Mesendoderm (in vitro differentiated cells): ENCODE measurements around the gene CHST13.

Source experiments
- DNase-seq: peaks from one replicate; pipeline ENCODE4 v3.0.0; 2013
- H2AK5ac ChIP-seq: 2 replicates; pipeline ENCODE4 v1.6.1; 2013; ENCODE audit warnings: low read length, inconsistent platforms
- H2BK120ac ChIP-seq: 2 replicates; pipeline ENCODE4 v1.6.1; 2013; ENCODE audit warnings: low read depth, mild to moderate bottlenecking, low read length, moderate library complexity, mixed read lengths
- H2BK15ac ChIP-seq: replicated peaks from 2 replicates; pipeline ENCODE4 v1.6.1; 2013; ENCODE audit warnings: low read depth, mild to moderate bottlenecking, moderate library complexity
- H2BK5ac ChIP-seq: 2 replicates; pipeline ENCODE4 v1.6.1; 2013; ENCODE audit warnings: low read length, inconsistent platforms
- H3K18ac ChIP-seq: 2 replicates; pipeline ENCODE4 v1.6.1; 2013; ENCODE audit warnings: mild to moderate bottlenecking, low read length, mixed read lengths
- H3K23ac ChIP-seq: one replicate; pipeline ENCODE4 v1.6.1; 2013; ENCODE audit warnings: low read length
- H3K27ac ChIP-seq: 2 replicates; pipeline ENCODE4 v1.5.1; 2013; ENCODE audit warnings: low read depth, mild to moderate bottlenecking, inconsistent platforms, low read length, moderate library complexity
- H3K27me3 ChIP-seq: 2 replicates; pipeline ENCODE4 v1.6.1; 2013; ENCODE audit warnings: low read length, control low read depth, mild to moderate bottlenecking, inconsistent platforms; ENCODE audit not compliant: insufficient read depth, poor library complexity
- H3K36me3 ChIP-seq: 2 replicates; pipeline ENCODE4 v1.6.1; 2013; ENCODE audit warnings: low read length, inconsistent platforms; ENCODE audit not compliant: control insufficient read depth, insufficient read depth
- H3K4ac ChIP-seq: one replicate; pipeline ENCODE4 v1.6.1; 2013; ENCODE audit warnings: low read depth, mild to moderate bottlenecking, low read length, moderate library complexity
- H3K4me1 ChIP-seq: 2 replicates; pipeline ENCODE4 v1.6.1; 2013; ENCODE audit warnings: low read depth, low read length, inconsistent platforms; ENCODE audit not compliant: control insufficient read depth
- H3K4me2 ChIP-seq: 2 replicates; pipeline ENCODE4 v1.6.1; 2013; ENCODE audit warnings: low read length
- H3K4me3 ChIP-seq: 2 replicates; pipeline ENCODE4 v1.5.1; 2013; ENCODE audit warnings: mild to moderate bottlenecking, low read length
- H3K56ac ChIP-seq: one replicate; pipeline ENCODE4 v1.6.1; 2013; ENCODE audit warnings: low read length
- H3K79me1 ChIP-seq: 2 replicates; pipeline ENCODE4 v1.6.1; 2013; ENCODE audit warnings: low read length, inconsistent platforms
- H3K79me2 ChIP-seq: 2 replicates; pipeline ENCODE4 v1.6.1; 2013; ENCODE audit warnings: mild to moderate bottlenecking, low read length; ENCODE audit not compliant: control insufficient read depth, insufficient read depth
- H3K9ac ChIP-seq: 2 replicates; pipeline ENCODE4 v1.6.1; 2013; ENCODE audit warnings: low read length, inconsistent platforms
- H4K5ac ChIP-seq: one replicate; pipeline ENCODE4 v1.6.1; 2013; ENCODE audit warnings: low read length
- H4K8ac ChIP-seq: one replicate; pipeline ENCODE4 v1.6.1; 2013; ENCODE audit warnings: low read depth, mild to moderate bottlenecking, control low read depth, low read length, moderate library complexity
- WGBS: extraction: QIAGEN DNeasy Blood & Tissue Kit; methylation state at CpG from one replicate; pipeline ENCODE4 v1.1.7; 2013; ENCODE audit warnings: low lambda C conversion rate, missing lambda C conversion rate; ENCODE audit not compliant: insufficient coverage; ENCODE audit errors: extremely low coverage; 5-methylcytosine and 5-hydroxymethylcytosine counted together

Gene CHST13

GRCh38 chr3:126557415-126557745 lies 33.4 kb downstream of the CHST13 start:
- no peak overlapping the region for H4K8ac ChIP-seq
- H3K9ac ChIP-seq = no peak overlapping the region
- no peak overlapping the region for H3K4me3 ChIP-seq
- DNase-seq = no peak
- H3K56ac ChIP-seq = no peak overlapping the region
- no peak overlapping the region for H3K4me2 ChIP-seq
- H2BK5ac ChIP-seq = no peak overlapping the region
- H3K4me1 ChIP-seq = no peaks in the 10 kb centered on the region
- no peak overlapping the region for H3K18ac ChIP-seq
- no peak overlapping the region for H2AK5ac ChIP-seq
- no peak overlapping the region for H3K27ac ChIP-seq
- H3K79me1 ChIP-seq = no peaks in the 10 kb centered on the region
- H3K36me3 ChIP-seq = no peaks in the 10 kb centered on the region
- H3K27me3 ChIP-seq = no peaks in the 10 kb centered on the region
- H3K4ac ChIP-seq = no peak overlapping the region
- H3K23ac ChIP-seq = no peak overlapping the region
- no peak overlapping the region for H2BK15ac ChIP-seq
- WGBS = no CpG with 5 or more reads among the region's 11 CpGs
- no peak overlapping the region for H4K5ac ChIP-seq
- H3K79me2 ChIP-seq = no peaks in the 10 kb centered on the region
- H2BK120ac ChIP-seq = no peak overlapping the region

- H3K27ac ChIP-seq = no peak overlapping the region
- no peaks in the 10 kb centered on the region for H3K4me1 ChIP-seq
- DNase-seq = peak; percentile 20
- H3K4me3 ChIP-seq = no peak overlapping the region
- no CpG with 5 or more reads among the region's 6 CpGs for WGBS
- H3K9ac ChIP-seq = no peak overlapping the region
- no peak overlapping the region for H3K23ac ChIP-seq
- H3K56ac ChIP-seq = no peak overlapping the region
- no peak overlapping the region for H2BK5ac ChIP-seq
- H4K5ac ChIP-seq = no peak overlapping the region
- H3K27me3 ChIP-seq = no peaks in the 10 kb centered on the region
- H3K4me2 ChIP-seq = no peak overlapping the region
- H3K79me2 ChIP-seq = no peaks in the 10 kb centered on the region
- H4K8ac ChIP-seq = no peak overlapping the region
- H3K36me3 ChIP-seq = no peaks in the 10 kb centered on the region
- no peak overlapping the region for H2AK5ac ChIP-seq
- H2BK15ac ChIP-seq = no peak overlapping the region
- no peak overlapping the region for H2BK120ac ChIP-seq
- H3K18ac ChIP-seq = no peak overlapping the region
- no peak overlapping the region for H3K4ac ChIP-seq
- no peaks in the 10 kb centered on the region for H3K79me1 ChIP-seq
Measured at GRCh38 chr3:126557761-126558160, 33.8 kb downstream of the CHST13 start.

GRCh38 chr3:126558336-126559071 lies 34.5 kb downstream of the CHST13 start, which contains the start of gene C3orf22:
C3orf22 (minus strand) TSS chr3:126558932; CDS start chr3:126553390, 5,542 bp downstream.
- Histone ChIP-seq H2BK120ac (no peak within 1 kb of the TSS), H3K27ac (no peak within 1 kb of the TSS), H3K4me2 (no peak within 1 kb of the TSS), H3K9ac (no peak within 1 kb of the TSS), H4K8ac (no peak within 1 kb of the TSS), H2AK5ac (no peak within 1 kb of the TSS), H3K4me3 (no peak within 1 kb of the TSS), H3K27me3 (no peaks in the 10 kb centered on the region), H3K23ac (no peak within 1 kb of the TSS), H2BK5ac (no peak within 1 kb of the TSS), H3K79me2 (no peaks in the 10 kb centered on the region), H3K56ac (no peak within 1 kb of the TSS), H2BK15ac (no peak within 1 kb of the TSS), H3K4me1 (no peaks in the 10 kb centered on the region), H3K79me1 (no peaks in the 10 kb centered on the region), H3K18ac (no peak within 1 kb of the TSS), H3K36me3 (no peaks in the 10 kb centered on the region), H3K4ac (no peak within 1 kb of the TSS), H4K5ac (no peak within 1 kb of the TSS)
- no peak for DNase-seq
- WGBS = no CpG with 5 or more reads among the region's 9 CpGs

- Histone ChIP-seq H3K23ac (no peak overlapping the region), H4K5ac (no peak overlapping the region), H3K79me1 (no peaks in the 10 kb centered on the region), H3K9ac (no peak overlapping the region), H4K8ac (no peak overlapping the region), H3K27me3 (no peaks in the 10 kb centered on the region), H3K36me3 (no peaks in the 10 kb centered on the region), H3K56ac (no peak overlapping the region), H3K4me1 (no peaks in the 10 kb centered on the region), H3K4ac (no peak overlapping the region), H2BK120ac (no peak overlapping the region), H3K27ac (no peak overlapping the region), H3K18ac (no peak overlapping the region), H2AK5ac (no peak overlapping the region), H2BK5ac (no peak overlapping the region), H3K79me2 (no peaks in the 10 kb centered on the region), H2BK15ac (no peak overlapping the region), H3K4me3 (no peak overlapping the region), H3K4me2 (no peak overlapping the region)
- WGBS = no CpG with 5 or more reads among the region's 2 CpGs
- DNase-seq = no peak
Measured at GRCh38 chr3:126562737-126563276, 38.9 kb downstream of the CHST13 start.

GRCh38 chr3:126567696-126568438 lies 43.9 kb downstream of the CHST13 start:
- peak; percentile 42 for DNase-seq
- no peak overlapping the region for H3K4ac ChIP-seq
- H3K27ac ChIP-seq = no peak overlapping the region
- WGBS = no CpG with 5 or more reads among the region's 10 CpGs
- H2BK5ac ChIP-seq = no peak overlapping the region
- H3K4me2 ChIP-seq = no peak overlapping the region
- no peak overlapping the region for H3K9ac ChIP-seq
- H4K8ac ChIP-seq = no peak overlapping the region
- H3K4me1 ChIP-seq = no peaks in the 10 kb centered on the region
- H3K56ac ChIP-seq = no peak overlapping the region
- no peaks in the 10 kb centered on the region for H3K79me2 ChIP-seq
- no peak overlapping the region for H2BK15ac ChIP-seq
- H3K23ac ChIP-seq = no peak overlapping the region
- H2BK120ac ChIP-seq = no peak overlapping the region
- H3K27me3 ChIP-seq = no peaks in the 10 kb centered on the region
- H3K36me3 ChIP-seq = no peaks in the 10 kb centered on the region
- H3K79me1 ChIP-seq = no peaks in the 10 kb centered on the region
- no peak overlapping the region for H3K4me3 ChIP-seq
- H2AK5ac ChIP-seq = no peak overlapping the region
- no peak overlapping the region for H4K5ac ChIP-seq
- no peak overlapping the region for H3K18ac ChIP-seq
